Ramos (cell line): ENCODE measurements around the gene TGFA.
"Not testable (repeated sequence)": the region's sequence is repeated elsewhere in the genome, so short reads cannot be mapped to it uniquely, and the experiment has no call there.

Experiments used
- in situ Hi-C: fragments of 300-500 bp; cut with MboI; formaldehyde crosslinking; loops from one replicate; pipeline ENCODE4 v1.14.3; 2022; ENCODE audit warnings: low sequenced_read_pairs; ENCODE audit not compliant: unreplicated experiment

Gene TGFA

DNA sequence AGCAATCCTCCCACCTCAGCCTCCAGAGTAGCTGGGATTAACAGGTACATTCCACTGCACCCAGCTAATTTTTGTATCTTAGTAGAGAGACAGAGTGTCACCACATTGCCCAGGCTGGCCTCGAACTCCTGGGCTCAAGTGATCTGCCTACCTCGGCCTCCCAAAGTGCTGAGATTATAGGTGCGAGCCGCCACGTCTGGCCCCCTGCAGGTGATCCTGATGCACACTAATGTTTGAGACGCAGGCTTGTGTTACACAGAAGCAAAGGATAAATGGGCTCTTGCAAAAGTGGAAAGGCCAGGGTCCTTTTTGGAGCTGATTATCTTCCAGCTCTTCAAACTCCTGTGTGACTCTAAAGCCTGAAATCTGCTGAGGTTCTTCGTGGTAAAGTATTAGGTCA, 84.2 kb downstream of the TGFA start:
- in situ Hi-C loops: no loop called here

DNA sequence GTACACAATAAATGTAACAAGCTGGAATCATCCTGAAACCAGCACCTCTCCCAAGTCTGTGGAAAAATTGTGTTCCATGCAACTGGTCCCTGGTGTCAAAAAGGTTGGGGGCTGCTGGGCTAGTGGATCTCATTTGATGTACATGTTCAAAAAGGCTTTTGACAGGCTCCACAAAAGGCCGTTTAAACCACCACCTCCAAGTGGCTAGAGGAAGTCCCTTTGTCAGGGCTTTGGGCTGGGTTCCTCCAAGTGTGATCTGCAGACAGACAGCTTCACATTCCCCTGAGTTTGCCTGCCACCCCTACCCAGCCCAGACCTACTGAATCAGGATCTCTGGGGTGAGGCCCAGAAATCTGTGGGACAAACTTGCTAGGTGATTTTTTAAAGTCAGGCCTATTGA, 84.7 kb downstream of the TGFA start:
- in situ Hi-C loops: no loop called here

DNA sequence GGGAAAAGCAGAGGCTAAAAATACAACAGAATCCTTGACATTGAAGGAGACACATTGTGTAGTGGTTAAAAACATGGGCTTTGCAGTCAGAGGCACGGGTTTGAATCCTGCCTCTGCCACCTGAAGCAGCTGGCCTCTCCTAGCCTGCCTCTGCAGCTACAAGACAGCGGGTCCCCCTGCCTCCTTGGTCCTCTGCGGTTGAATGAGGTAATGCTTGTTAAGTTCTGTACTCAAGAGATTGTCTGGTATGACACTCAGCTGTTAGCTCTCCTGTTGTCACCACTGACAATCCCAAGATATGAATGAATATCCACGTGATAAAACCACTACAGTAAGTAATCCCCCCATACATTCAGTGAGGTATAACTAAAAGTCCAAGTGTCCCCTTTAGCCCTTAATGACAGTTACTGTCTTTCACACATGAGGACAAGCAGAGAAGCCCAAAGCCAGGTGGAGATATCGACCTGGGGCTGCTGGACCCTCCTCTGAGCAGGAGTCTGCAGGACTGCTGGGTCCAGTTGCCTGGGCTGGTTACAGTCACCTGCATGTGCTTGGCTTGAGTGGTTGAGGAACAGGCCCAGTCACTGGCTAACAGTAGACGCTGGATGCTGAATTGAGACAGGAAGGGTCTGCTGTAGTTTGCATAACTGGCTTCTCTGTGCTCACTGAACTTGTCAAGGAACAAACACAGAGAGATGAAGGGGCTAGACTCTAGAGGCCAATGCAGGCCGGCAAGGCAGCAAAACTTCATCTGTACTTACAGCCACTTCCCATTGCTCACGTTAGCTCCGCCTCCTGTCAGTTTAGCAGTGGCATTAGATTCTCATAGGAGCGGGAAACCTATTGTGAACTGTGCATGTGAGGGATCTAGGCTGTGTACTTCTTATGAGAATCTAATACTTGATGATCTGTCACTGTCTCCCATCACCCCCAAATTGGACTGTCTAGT, 85.5 kb downstream of the TGFA start:
- in situ Hi-C loops: no loop called here

DNA sequence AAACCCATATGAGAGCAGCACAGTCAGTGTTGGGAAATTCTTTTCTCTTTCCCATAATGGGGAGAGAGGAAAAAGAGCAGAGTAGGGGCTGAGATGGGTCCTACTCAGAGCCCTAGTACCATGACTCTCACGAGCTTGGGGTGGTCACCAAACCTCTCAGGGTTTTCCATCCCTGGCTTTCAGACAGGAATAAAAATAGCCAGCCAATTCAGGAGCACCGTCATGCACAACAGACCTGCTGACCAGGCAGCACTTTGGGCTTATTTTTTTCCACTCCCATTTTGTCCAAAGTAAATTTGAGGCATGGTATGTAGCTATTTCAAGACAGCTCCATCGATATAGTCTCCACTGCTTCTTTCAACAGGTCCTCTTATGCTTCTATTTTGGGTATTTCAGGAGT, 86.4 kb downstream of the TGFA start:
- in situ Hi-C loops: no loop called here

- in situ Hi-C loops: not testable (repeated sequence)
Measured at GRCh38 chr2:70466647-70467046, 87.0 kb downstream of the TGFA start.

DNA sequence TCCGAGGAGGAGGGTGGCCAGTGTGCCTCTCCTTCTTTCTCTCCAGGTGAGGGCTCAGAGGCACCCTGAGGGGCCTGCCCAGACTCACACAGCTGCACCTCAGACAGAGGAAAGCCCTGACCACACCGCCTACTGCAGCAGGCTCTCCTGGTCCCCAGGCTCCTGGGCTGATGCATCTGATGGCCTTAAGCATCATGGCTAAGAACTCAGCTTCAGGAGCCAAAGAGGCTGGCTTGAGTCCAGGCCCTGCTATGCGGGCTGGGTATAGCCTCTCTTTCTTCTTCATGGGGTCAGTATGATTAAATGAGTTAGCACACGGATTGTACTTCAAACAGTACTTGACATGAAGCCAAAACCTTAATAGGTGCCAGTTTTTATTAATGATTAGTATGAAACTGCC, 89.6 kb downstream of the TGFA start:
- in situ Hi-C loops: no loop called here

GRCh38 chr2:70463581-70463980, 90.0 kb downstream of the TGFA start:
- in situ Hi-C loops: no loop called here

DNA sequence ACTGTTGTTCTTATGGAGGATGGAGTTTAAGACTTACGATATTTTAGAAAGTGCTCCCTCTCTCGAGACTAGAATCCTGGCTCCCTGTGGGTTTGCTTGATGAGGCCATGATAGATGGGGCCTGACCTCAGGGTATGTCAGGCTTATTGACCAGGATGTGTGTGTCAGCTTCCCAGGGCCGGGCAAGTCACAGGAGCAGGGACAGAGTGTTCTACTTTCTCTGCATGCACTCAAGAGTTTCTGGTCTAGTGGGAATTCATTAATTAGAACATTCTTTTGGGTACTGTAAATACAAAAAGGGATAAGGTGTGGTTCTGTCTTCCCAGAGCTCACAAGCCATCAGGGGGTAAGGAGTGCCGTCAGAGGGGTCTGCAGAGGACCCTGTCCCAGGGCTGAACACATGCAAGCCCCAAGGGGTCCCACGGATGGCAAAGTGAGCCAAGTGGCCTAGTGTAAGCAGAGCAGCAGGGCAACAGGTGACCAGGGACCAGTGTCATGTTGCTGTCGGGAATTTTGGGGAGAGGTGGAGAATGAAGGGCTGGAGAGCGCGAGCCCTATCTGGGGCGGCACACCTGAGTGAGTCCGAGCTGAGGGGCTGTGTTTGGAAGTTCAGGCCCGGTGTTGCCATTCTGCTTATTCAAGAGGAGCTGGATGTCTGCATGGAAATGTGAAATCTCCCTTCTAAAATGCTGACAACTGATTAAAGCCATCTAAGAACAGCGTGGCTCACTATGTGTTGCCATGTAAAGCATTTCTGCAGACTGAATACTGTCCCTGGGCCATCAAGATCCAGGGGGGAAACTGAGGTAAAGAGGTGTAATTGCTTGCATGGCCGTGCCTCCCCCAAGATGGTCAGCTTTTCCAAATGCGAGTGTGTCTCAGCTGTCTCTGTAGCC, 91.4 kb downstream of the TGFA start:
- in situ Hi-C loops: no loop called here

DNA sequence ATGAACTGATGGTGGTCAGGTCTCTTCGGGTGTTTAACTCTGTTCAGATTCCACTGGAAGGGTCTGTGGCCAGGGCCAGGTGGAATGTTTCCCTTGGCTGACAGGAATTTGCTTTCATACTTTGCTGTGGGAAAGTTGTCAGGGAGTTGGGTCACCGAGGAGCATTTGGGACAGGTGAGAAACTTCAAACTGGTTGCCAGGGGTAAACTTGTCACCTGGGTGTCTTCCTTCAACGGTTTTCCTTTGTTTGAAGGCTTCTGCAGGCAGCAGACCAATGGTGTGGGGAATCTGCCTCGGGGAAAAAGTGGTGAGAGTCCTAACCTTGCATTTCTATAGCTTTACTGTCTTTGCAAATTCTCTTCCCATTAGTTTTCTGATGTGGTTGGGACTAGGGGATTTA, 92.2 kb downstream of the TGFA start:
- in situ Hi-C loops: no loop called here

- in situ Hi-C loops: no loop called here
Measured at GRCh38 chr2:70460333-70460732, 93.3 kb downstream of the TGFA start.

- in situ Hi-C loops: no loop called here
Measured at GRCh38 chr2:70458661-70459060, 95.0 kb downstream of the TGFA start.

DNA sequence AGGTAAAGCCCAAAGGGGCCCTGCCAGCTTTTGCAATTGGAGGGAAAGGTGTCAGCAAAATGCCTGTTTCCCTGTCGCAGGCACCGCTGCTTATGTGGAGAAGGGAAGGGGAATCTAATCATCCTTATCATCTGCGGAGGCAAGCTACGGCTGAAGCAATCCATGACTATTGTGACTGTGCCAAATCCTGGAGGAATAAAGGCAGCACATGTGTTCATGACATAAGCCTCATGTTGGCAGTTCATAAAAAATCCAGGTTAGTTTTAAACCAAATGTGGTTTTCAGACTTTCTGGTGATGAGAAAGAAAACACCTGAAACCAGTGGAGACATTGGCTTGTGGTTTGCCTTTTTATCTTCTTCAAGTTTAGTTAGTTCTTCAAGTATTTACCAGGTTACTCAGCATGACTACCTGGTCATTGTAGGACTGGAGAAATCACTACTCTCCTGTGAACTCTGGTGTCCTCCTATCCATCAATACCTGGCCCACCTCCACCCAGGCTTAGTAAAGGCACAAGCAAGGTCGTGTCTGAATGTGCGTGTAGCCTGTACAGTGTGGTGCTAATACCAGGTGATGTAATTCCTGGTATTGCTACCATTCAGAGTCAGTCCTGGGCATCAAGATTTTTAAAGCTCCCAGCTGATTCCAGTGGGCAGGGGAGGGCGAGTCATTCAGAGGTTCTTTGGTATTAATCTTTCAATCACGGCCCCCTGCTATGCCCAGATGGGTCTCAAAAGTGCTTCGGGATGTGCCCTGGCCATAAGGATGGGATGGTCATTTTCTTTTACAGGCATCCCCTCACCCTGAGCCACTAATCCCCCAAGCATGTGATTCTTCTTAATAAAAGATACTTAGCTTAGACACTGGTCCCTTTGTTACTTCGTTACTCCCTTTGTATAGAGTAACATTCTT, 96.8 kb downstream of the TGFA start:
- in situ Hi-C loops: no loop called here

DNA sequence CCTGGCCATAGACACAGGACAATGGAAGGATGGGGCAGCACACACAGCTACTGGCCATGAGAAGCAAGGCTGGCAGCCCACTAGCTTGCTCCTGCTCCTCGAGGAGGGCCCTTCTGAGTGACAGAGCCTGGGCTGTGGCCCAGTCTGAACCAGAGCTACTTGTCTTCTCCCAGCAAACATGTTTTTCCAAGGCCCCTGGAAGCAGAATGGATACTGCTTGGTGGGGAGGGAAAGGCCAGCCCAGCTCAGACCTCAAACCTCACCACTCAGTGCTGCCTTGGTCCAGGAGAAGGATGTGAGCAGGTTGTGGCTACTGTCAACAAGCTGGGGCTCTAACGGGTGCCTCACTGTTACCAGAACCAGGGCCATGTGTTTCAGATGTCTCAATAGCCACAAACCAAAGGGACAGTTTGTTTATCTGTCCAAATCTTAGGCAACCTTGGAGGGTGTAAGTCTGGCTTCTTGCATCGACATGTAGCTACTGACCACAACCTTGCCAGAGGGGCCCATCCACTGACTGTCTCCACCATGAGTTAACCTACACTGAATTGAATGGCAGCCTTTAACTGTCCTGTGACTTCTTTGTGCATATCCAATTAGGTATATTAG, 98.6 kb downstream of the TGFA start:
- in situ Hi-C loops: no loop called here

DNA sequence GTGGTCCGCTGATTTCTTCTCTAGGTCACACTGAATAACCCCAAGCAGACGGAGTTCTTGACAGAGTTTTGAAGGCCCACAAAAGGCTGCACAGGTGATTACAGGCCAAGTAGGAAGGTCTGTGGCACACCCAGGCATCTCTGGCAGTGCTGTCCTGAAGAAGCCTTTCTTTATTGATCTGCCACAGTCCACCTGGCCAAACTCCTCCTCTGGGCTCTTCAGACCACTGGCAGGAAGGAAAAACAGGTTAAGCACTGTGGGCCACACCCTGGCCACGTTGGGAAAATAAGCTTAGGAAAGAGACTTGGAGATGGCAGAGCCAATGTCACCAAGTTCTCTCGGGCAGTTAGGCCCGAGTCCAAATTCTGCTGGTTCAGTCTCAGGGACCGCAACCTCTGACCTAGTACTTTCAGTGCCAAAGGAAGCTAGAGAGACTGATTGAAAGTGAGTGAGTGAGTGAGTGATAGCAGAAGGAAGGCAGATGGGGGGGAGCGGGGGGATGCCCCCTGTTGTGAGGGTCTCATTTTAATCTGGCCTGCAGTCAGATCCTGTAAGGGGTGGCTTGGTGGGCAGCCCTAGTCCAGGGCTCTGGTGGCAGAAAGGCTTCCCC, 102.9 kb downstream of the TGFA start:
- in situ Hi-C loops: no loop called here

- in situ Hi-C loops: no loop called here
Measured at GRCh38 chr2:70448041-70448440, 105.6 kb downstream of the TGFA start.

GRCh38 chr2:70443726-70444125, 109.9 kb downstream of the TGFA start:
- in situ Hi-C loops: no loop called here

GRCh38 chr2:70443078-70443465, 110.6 kb downstream of the TGFA start:
- in situ Hi-C loops: no loop called here

- in situ Hi-C loops: no loop called here
Measured at GRCh38 chr2:70442301-70443077, 111.1 kb downstream of the TGFA start.

- in situ Hi-C loops: no loop called here
Measured at GRCh38 chr2:70440621-70441020, 113.0 kb downstream of the TGFA start.
